IMR-90 (cell line): ENCODE data around the gene CTSC. TPM values are rescaled to one million over a fixed set of nuclear protein-coding genes. Genes with fewer than 3 reads are reported as not detected.

Experiments
- ATAC-seq: fragments of 200-7000 bp; cut with Tn5 transposase; 2 replicates; pipeline ENCODE4 v1.9.1; 2020; ENCODE audit warnings: low read depth, mild to moderate bottlenecking, moderate library complexity
- BruUV-seq: library from RNA; stranded (reverse); fragments of 400-500 nt; replicated peaks from 2 replicates; lab custom pipeline; 2021; lab: Mats Ljungman, UMichigan
- CTCF ChIA-PET: fragments of 300-600 bp; formaldehyde crosslinking; extraction: SDS; loops from one replicate; lab custom pipeline; 2021; ENCODE audit warnings: antibody characterized with exemption; lab: Yijun Ruan, JAX
- POLR2A ChIA-PET: fragments of 300-600 bp; sonication (Branson Sonifier 250); formaldehyde crosslinking; loops from one replicate; lab custom pipeline; 2022; ENCODE audit warnings: antibody characterized with exemption; ENCODE audit not compliant: unreplicated experiment; lab: Charles Lee
- DNase-seq: peaks from one replicate; pipeline ENCODE4 v3.0.0; 2013
- H2AFZ ChIP-seq: replicated peaks from 2 replicates; pipeline ENCODE3; 2013; ENCODE audit warnings: low read length, mild to moderate bottlenecking; ENCODE audit not compliant: poor library complexity
- H2AK5ac ChIP-seq: 2 replicates; pipeline ENCODE4 v1.6.1; 2013; ENCODE audit warnings: low read depth, low read length, inconsistent platforms
- H2AK9ac ChIP-seq: replicated peaks from 2 replicates; pipeline ENCODE3; 2013; ENCODE audit warnings: mild to moderate bottlenecking, low read depth, low read length, moderate library complexity; ENCODE audit not compliant: poor library complexity
- H2BK120ac ChIP-seq: 2 replicates; pipeline ENCODE4 v1.6.1; 2013; ENCODE audit warnings: low read depth, low read length, inconsistent platforms
- H2BK15ac ChIP-seq: 3 replicates; pipeline ENCODE4 v1.6.1; 2013; ENCODE audit warnings: low read depth, low read length, inconsistent platforms
- H2BK20ac ChIP-seq: 2 replicates; pipeline ENCODE4 v1.6.1; 2013; ENCODE audit warnings: low read depth, mild to moderate bottlenecking, inconsistent platforms, low read length, moderate library complexity
- H2BK5ac ChIP-seq: 2 replicates; pipeline ENCODE4 v1.6.1; 2013; ENCODE audit warnings: mild to moderate bottlenecking, low read depth, low read length, inconsistent platforms; ENCODE audit not compliant: poor library complexity, severe bottlenecking
- H3K14ac ChIP-seq: replicated peaks from 2 replicates; pipeline ENCODE4 v1.6.1; 2013; ENCODE audit warnings: low read depth, low read length, inconsistent platforms
- H3K18ac ChIP-seq: 2 replicates; pipeline ENCODE4 v1.6.1; 2013; ENCODE audit warnings: low read depth, low read length, control low read depth
- H3K23ac ChIP-seq: 2 replicates; pipeline ENCODE4 v1.6.1; 2013; ENCODE audit warnings: low read depth, low read length, inconsistent platforms
- H3K27ac ChIP-seq: 2 replicates; pipeline ENCODE4 v1.5.1; 2013; ENCODE audit warnings: mild to moderate bottlenecking, control low read depth, low read length; ENCODE audit not compliant: insufficient read depth
- H3K27me3 ChIP-seq: 2 replicates; pipeline ENCODE4 v1.6.1; 2013; ENCODE audit warnings: low read length; ENCODE audit not compliant: control insufficient read depth, insufficient read depth
- H3K36me3 ChIP-seq: 2 replicates; pipeline ENCODE4 v1.6.1; 2013; ENCODE audit warnings: low read length, mixed read lengths; ENCODE audit not compliant: control insufficient read depth, insufficient read depth
- H3K4ac ChIP-seq: 2 replicates; pipeline ENCODE4 v1.6.1; 2013; ENCODE audit warnings: low read depth, low read length, inconsistent platforms
- H3K4me1 ChIP-seq: 2 replicates; pipeline ENCODE4 v1.6.1; 2013; ENCODE audit warnings: low read length, mixed read lengths; ENCODE audit not compliant: control insufficient read depth, insufficient read depth
- H3K4me2 ChIP-seq: 2 replicates; pipeline ENCODE4 v1.6.1; 2013; ENCODE audit warnings: low read depth, mild to moderate bottlenecking, control low read depth, low read length, moderate library complexity
- H3K4me3 ChIP-seq: 2 replicates; pipeline ENCODE4 v1.5.1; 2013; ENCODE audit warnings: low read depth, mild to moderate bottlenecking, control low read depth, low read length, moderate library complexity; ENCODE audit not compliant: insufficient read depth
- H3K56ac ChIP-seq: 2 replicates; pipeline ENCODE4 v1.6.1; 2013; ENCODE audit warnings: low read length, inconsistent platforms; ENCODE audit not compliant: insufficient read depth; ENCODE audit errors: extremely low read depth
- H3K79me1 ChIP-seq, 2 experiments: 2 replicates each; pipeline ENCODE4 v1.6.1; 2013; ENCODE audit warnings: low read length in 2 of 2, inconsistent platforms in 1 of 2, low read depth in 1 of 2
- H3K9ac ChIP-seq: 2 replicates; pipeline ENCODE4 v1.6.1; 2013; ENCODE audit warnings: low read depth, low read length, control low read depth
- H3K9me1 ChIP-seq: 2 replicates; pipeline ENCODE4 v1.6.1; 2013; ENCODE audit warnings: low read length, inconsistent platforms; ENCODE audit not compliant: insufficient read depth
- H3K9me3 ChIP-seq: 2 replicates; pipeline ENCODE4 v1.6.1; 2013; ENCODE audit warnings: low read length; ENCODE audit not compliant: control insufficient read depth, insufficient read depth
- H4K20me1 ChIP-seq: 2 replicates; pipeline ENCODE4 v1.6.1; 2013; ENCODE audit warnings: low read length, inconsistent platforms; ENCODE audit not compliant: insufficient read depth
- H4K5ac ChIP-seq: 2 replicates; pipeline ENCODE4 v1.6.1; 2013; ENCODE audit warnings: mild to moderate bottlenecking, low read depth, low read length, control low read depth
- H4K8ac ChIP-seq, 2 experiments: 2 replicates each; pipeline ENCODE4 v1.6.1; 2013; ENCODE audit warnings: low read depth in 2 of 2, low read length in 2 of 2, control low read depth in 1 of 2, inconsistent platforms in 1 of 2
- H4K91ac ChIP-seq: 2 replicates; pipeline ENCODE4 v1.6.1; 2013; ENCODE audit warnings: low read depth, low read length, inconsistent platforms; ENCODE audit not compliant: insufficient read depth
- BHLHE40 ChIP-seq: fragments of 150-350 bp; IDR thresholded peaks from 2 replicates; pipeline ENCODE4 v1.6.1; 2016; ENCODE audit warnings: mild to moderate bottlenecking, low read depth, low read length
- CEBPB ChIP-seq: IDR thresholded peaks from 2 replicates; pipeline ENCODE4 v1.6.1; 2012; ENCODE audit warnings: low read depth, low read length, improper control_type of control experiment
- CHD1 ChIP-seq: IDR thresholded peaks from 2 replicates; pipeline ENCODE4 v1.6.1; 2012; ENCODE audit warnings: low read depth, low read length, improper control_type of control experiment
- CTCF ChIP-seq: conservative IDR thresholded peaks from 2 replicates; pipeline ENCODE4 v1.5.1; 2012; ENCODE audit warnings: mild to moderate bottlenecking, low read depth, low read length, improper control_type of control experiment
- ELK1 ChIP-seq: fragments of 150-350 bp; IDR thresholded peaks from 2 replicates; pipeline ENCODE4 v1.6.1; 2016; ENCODE audit warnings: low read depth, mild to moderate bottlenecking, low read length, moderate library complexity, borderline replicate concordance
- FOS ChIP-seq: fragments of 150-350 bp; IDR thresholded peaks from 2 replicates; pipeline ENCODE4 v1.6.1; 2016; ENCODE audit warnings: low read depth, low read length
- MAFK ChIP-seq: IDR thresholded peaks from 2 replicates; pipeline ENCODE4 v1.6.1; 2012; ENCODE audit warnings: low read depth, low read length, improper control_type of control experiment
- MAZ ChIP-seq: IDR thresholded peaks from 2 replicates; pipeline ENCODE4 v1.6.1; 2012; ENCODE audit warnings: low read depth, mild to moderate bottlenecking, low read length, improper control_type of control experiment, moderate library complexity, borderline replicate concordance
- MXI1 ChIP-seq: IDR thresholded peaks from 2 replicates; pipeline ENCODE4 v1.6.1; 2012; ENCODE audit warnings: low read depth, mild to moderate bottlenecking, low read length, moderate library complexity, borderline replicate concordance
- NFE2L2 ChIP-seq: fragments of 150-350 bp; IDR thresholded peaks from 2 replicates; pipeline ENCODE4 v1.6.1; 2016; ENCODE audit warnings: low read depth, mild to moderate bottlenecking, low read length
- POLR2A ChIP-seq: IDR thresholded peaks from 2 replicates; pipeline ENCODE4 v1.6.1; 2012; ENCODE audit warnings: mild to moderate bottlenecking, low read depth, low read length
- RAD21 ChIP-seq: IDR thresholded peaks from 2 replicates; pipeline ENCODE4 v1.6.1; 2012; ENCODE audit warnings: low read length, improper control_type of control experiment
- RCOR1 ChIP-seq: IDR thresholded peaks from 2 replicates; pipeline ENCODE4 v1.6.1; 2012; ENCODE audit warnings: mild to moderate bottlenecking, low read length, improper control_type of control experiment; ENCODE audit not compliant: insufficient replicate concordance
- RFX5 ChIP-seq: IDR thresholded peaks from 2 replicates; pipeline ENCODE4 v1.8.0; 2012; ENCODE audit warnings: low read depth, mild to moderate bottlenecking, low read length, moderate library complexity
- SMC3 ChIP-seq: fragments of 150-350 bp; IDR thresholded peaks from 2 replicates; pipeline ENCODE4 v1.6.1; 2016; ENCODE audit warnings: low read depth, mild to moderate bottlenecking, antibody characterized with exemption, low read length, moderate library complexity
- USF2 ChIP-seq: fragments of 150-350 bp; IDR thresholded peaks from 2 replicates; pipeline ENCODE4 v1.6.1; 2017; ENCODE audit warnings: mild to moderate bottlenecking, antibody characterized with exemption, low read length, low read depth
- WGBS, 2 experiments: methylation state at CpG; one replicate each; pipeline versions ENCODE4 v1.1.5 to v1.1.7; 2013; ENCODE audit warnings: missing lambda C conversion rate in 2 of 2; ENCODE audit not compliant: insufficient read length in 1 of 2; ENCODE audit errors: extremely low coverage in 2 of 2; 5-methylcytosine and 5-hydroxymethylcytosine counted together
- dilution Hi-C: fragments of 300-500 bp; cut with HindIII; formaldehyde crosslinking; loops from one replicate; pipeline ENCODE4 v1.14.3; 2018; ENCODE audit warnings: low sequenced_read_pairs; ENCODE audit not compliant: unreplicated experiment
- in situ Hi-C: fragments of 300-500 bp; cut with MboI; formaldehyde crosslinking; loops from 3 replicates; pipeline ENCODE4 v1.14.3; 2019; ENCODE audit warnings: low sequenced_read_pairs, inconsistent platforms, mixed read lengths
- intact Hi-C: fragments of 100-400 bp; cut with micrococcal nuclease; formaldehyde crosslinking; loops from 2 replicates; pipeline ENCODE4 v1.10.0; 2022
- polyA plus RNA-seq, 3 experiments: library from polyadenylated mRNA; depleted of rRNA; stranded (reverse); fragments of >200 nt; gene quantifications; 2 replicates each; pipeline ENCODE4 v1.2.3, GENCODE V29; 2012; ENCODE audit warnings: low replicate concordance in 1 of 3
- total RNA-seq: library from RNA; depleted of rRNA; stranded (reverse); fragments of >200 nt; gene quantifications from 2 replicates; pipeline ENCODE4 v1.2.3, GENCODE V29; 2012

CTSC gene
- total and polyA plus RNA-seq, 2 of the 4 experiments (the other 2 are of a cell fraction) = 208 to 299 TPM

GRCh38 chr11:88330826-88331428 lies 6.6 kb downstream of the CTSC start:
- BruUV-seq = no TSS peak
- Histone ChIP-seq H3K27me3 (no peaks in the 10 kb centered on the region), H3K4ac (no peak overlapping the region), H3K18ac (no peak overlapping the region), H3K79me1 (peaks cover 23 to 74% of the 10 kb centered on the region in 2 experiments), H3K9ac (no peak overlapping the region), H2BK120ac (no peak overlapping the region), H4K20me1 (peaks cover 34% of the 10 kb centered on the region), H4K91ac (no peak overlapping the region), H2AK9ac (no peak overlapping the region), H3K14ac (no peak overlapping the region), H3K27ac (no peak overlapping the region), H2BK20ac (no peak overlapping the region; the same call in 1 of the 2 replicates), H2AK5ac (no peak overlapping the region), H3K4me2 (no peak overlapping the region; the same call in 1 of the 2 replicates), H3K36me3 (peaks cover 52% of the 10 kb centered on the region), H3K9me1 (peaks cover 10% of the 10 kb centered on the region), H2AFZ (no peak overlapping the region), H3K4me1 (peaks cover 2% of the 10 kb centered on the region), H3K4me3 (no peak overlapping the region), H3K9me3 (no peaks in the 10 kb centered on the region), H3K56ac (no peak overlapping the region), H2BK5ac (no peak overlapping the region), H4K8ac (no peak overlapping the region), H4K5ac (no peak overlapping the region), H3K23ac (no peak overlapping the region), H2BK15ac (no peak overlapping the region)
- ChIA-PET CTCF (no interaction called here), POLR2A (interaction anchor here (0.6 kb wide), 1 partner anchor 48 kb away, joined by 8 read pairs; no protein-coding TSS in a partner anchor)
- dilution Hi-C loops (no loop called here), in situ Hi-C loops (no loop called here), intact Hi-C loops (no loop called here)
- no peak for TF ChIP-seq RFX5
- no peak for TF ChIP-seq MXI1
- no peak for TF ChIP-seq ELK1
- TF ChIP-seq POLR2A = no peak
- TF ChIP-seq USF2 = no peak
- no peak for TF ChIP-seq CTCF
- TF ChIP-seq NFE2L2 = no peak
- TF ChIP-seq CEBPB = no peak
- TF ChIP-seq BHLHE40 = no peak
- TF ChIP-seq CHD1 = no peak
- no peak for TF ChIP-seq SMC3
- TF ChIP-seq MAZ = no peak
- no peak for TF ChIP-seq FOS
- no peak for TF ChIP-seq RAD21
- no peak for TF ChIP-seq MAFK
- TF ChIP-seq RCOR1 = no peak
- WGBS, 2 experiments = no CpG with 5 or more reads among the region's 5 CpGs
- DNase-seq (no peak), ATAC-seq (no peak)
